Fibroblast of skin of right quadriceps (primary cell): ENCODE measurements around the gene DST.

Source experiments
- DNase-seq: peaks from one replicate; pipeline ENCODE4 v3.0.0-alpha.2; 2013

DST gene

GRCh38 chr6:56430629-56431600 is 211.8 kb downstream of the DST start:
- no peak for DNase-seq

GRCh38 chr6:56424542-56425083 is 218.1 kb downstream of the DST start:
- DNase-seq, result no peak

- no peak for DNase-seq
Measured at GRCh38 chr6:56424064-56424463, 218.6 kb downstream of the DST start.

GRCh38 chr6:56420296-56420695 is 222.4 kb downstream of the DST start:
- no peak for DNase-seq

- no peak for DNase-seq
Measured at GRCh38 chr6:56419191-56419590, 223.5 kb downstream of the DST start.

GRCh38 chr6:56417823-56418222 is 224.9 kb downstream of the DST start:
- no peak for DNase-seq

- peak; percentile 88 for DNase-seq
Measured at GRCh38 chr6:56416247-56416646, 226.4 kb downstream of the DST start.

GRCh38 chr6:56408976-56409375 is 233.7 kb downstream of the DST start:
- no peak for DNase-seq
